IMR-90 (cell line): Measurements from ENCODE around the gene USP40. TPM values are rescaled to one million over a fixed set of nuclear protein-coding genes. Genes with fewer than 3 reads are reported as not detected.

Experiments
- ATAC-seq: fragments of 200-7000 bp; cut with Tn5 transposase; 2 replicates; pipeline ENCODE4 v1.9.1; 2020; ENCODE audit warnings: low read depth, mild to moderate bottlenecking, moderate library complexity
- BruUV-seq: library from RNA; stranded (reverse); fragments of 400-500 nt; replicated peaks from 2 replicates; lab custom pipeline; 2021; lab: Mats Ljungman, UMichigan
- CTCF ChIA-PET: fragments of 300-600 bp; formaldehyde crosslinking; extraction: SDS; loops from one replicate; lab custom pipeline; 2021; ENCODE audit warnings: antibody characterized with exemption; lab: Yijun Ruan, JAX
- POLR2A ChIA-PET: fragments of 300-600 bp; sonication (Branson Sonifier 250); formaldehyde crosslinking; loops from one replicate; lab custom pipeline; 2022; ENCODE audit warnings: antibody characterized with exemption; ENCODE audit not compliant: unreplicated experiment; lab: Charles Lee
- DNase-seq: peaks from one replicate; pipeline ENCODE4 v3.0.0; 2013
- H2AFZ ChIP-seq: replicated peaks from 2 replicates; pipeline ENCODE3; 2013; ENCODE audit warnings: low read length, mild to moderate bottlenecking; ENCODE audit not compliant: poor library complexity
- H2AK5ac ChIP-seq: 2 replicates; pipeline ENCODE4 v1.6.1; 2013; ENCODE audit warnings: low read depth, low read length, inconsistent platforms
- H2AK9ac ChIP-seq: replicated peaks from 2 replicates; pipeline ENCODE3; 2013; ENCODE audit warnings: mild to moderate bottlenecking, low read depth, low read length, moderate library complexity; ENCODE audit not compliant: poor library complexity
- H2BK120ac ChIP-seq: 2 replicates; pipeline ENCODE4 v1.6.1; 2013; ENCODE audit warnings: low read depth, low read length, inconsistent platforms
- H2BK15ac ChIP-seq: 3 replicates; pipeline ENCODE4 v1.6.1; 2013; ENCODE audit warnings: low read depth, low read length, inconsistent platforms
- H2BK20ac ChIP-seq: 2 replicates; pipeline ENCODE4 v1.6.1; 2013; ENCODE audit warnings: low read depth, mild to moderate bottlenecking, inconsistent platforms, low read length, moderate library complexity
- H2BK5ac ChIP-seq: 2 replicates; pipeline ENCODE4 v1.6.1; 2013; ENCODE audit warnings: mild to moderate bottlenecking, low read depth, low read length, inconsistent platforms; ENCODE audit not compliant: poor library complexity, severe bottlenecking
- H3K14ac ChIP-seq: replicated peaks from 2 replicates; pipeline ENCODE4 v1.6.1; 2013; ENCODE audit warnings: low read depth, low read length, inconsistent platforms
- H3K18ac ChIP-seq: 2 replicates; pipeline ENCODE4 v1.6.1; 2013; ENCODE audit warnings: low read depth, low read length, control low read depth
- H3K23ac ChIP-seq: 2 replicates; pipeline ENCODE4 v1.6.1; 2013; ENCODE audit warnings: low read depth, low read length, inconsistent platforms
- H3K27ac ChIP-seq: 2 replicates; pipeline ENCODE4 v1.5.1; 2013; ENCODE audit warnings: mild to moderate bottlenecking, control low read depth, low read length; ENCODE audit not compliant: insufficient read depth
- H3K27me3 ChIP-seq: 2 replicates; pipeline ENCODE4 v1.6.1; 2013; ENCODE audit warnings: low read length; ENCODE audit not compliant: control insufficient read depth, insufficient read depth
- H3K36me3 ChIP-seq: 2 replicates; pipeline ENCODE4 v1.6.1; 2013; ENCODE audit warnings: low read length, mixed read lengths; ENCODE audit not compliant: control insufficient read depth, insufficient read depth
- H3K4ac ChIP-seq: 2 replicates; pipeline ENCODE4 v1.6.1; 2013; ENCODE audit warnings: low read depth, low read length, inconsistent platforms
- H3K4me1 ChIP-seq: 2 replicates; pipeline ENCODE4 v1.6.1; 2013; ENCODE audit warnings: low read length, mixed read lengths; ENCODE audit not compliant: control insufficient read depth, insufficient read depth
- H3K4me2 ChIP-seq: 2 replicates; pipeline ENCODE4 v1.6.1; 2013; ENCODE audit warnings: low read depth, mild to moderate bottlenecking, control low read depth, low read length, moderate library complexity
- H3K4me3 ChIP-seq: 2 replicates; pipeline ENCODE4 v1.5.1; 2013; ENCODE audit warnings: low read depth, mild to moderate bottlenecking, control low read depth, low read length, moderate library complexity; ENCODE audit not compliant: insufficient read depth
- H3K56ac ChIP-seq: 2 replicates; pipeline ENCODE4 v1.6.1; 2013; ENCODE audit warnings: low read length, inconsistent platforms; ENCODE audit not compliant: insufficient read depth; ENCODE audit errors: extremely low read depth
- H3K79me1 ChIP-seq, 2 experiments: 2 replicates each; pipeline ENCODE4 v1.6.1; 2013; ENCODE audit warnings: low read length in 2 of 2, inconsistent platforms in 1 of 2, low read depth in 1 of 2
- H3K9ac ChIP-seq: 2 replicates; pipeline ENCODE4 v1.6.1; 2013; ENCODE audit warnings: low read depth, low read length, control low read depth
- H3K9me1 ChIP-seq: 2 replicates; pipeline ENCODE4 v1.6.1; 2013; ENCODE audit warnings: low read length, inconsistent platforms; ENCODE audit not compliant: insufficient read depth
- H3K9me3 ChIP-seq: 2 replicates; pipeline ENCODE4 v1.6.1; 2013; ENCODE audit warnings: low read length; ENCODE audit not compliant: control insufficient read depth, insufficient read depth
- H4K20me1 ChIP-seq: 2 replicates; pipeline ENCODE4 v1.6.1; 2013; ENCODE audit warnings: low read length, inconsistent platforms; ENCODE audit not compliant: insufficient read depth
- H4K5ac ChIP-seq: 2 replicates; pipeline ENCODE4 v1.6.1; 2013; ENCODE audit warnings: mild to moderate bottlenecking, low read depth, low read length, control low read depth
- H4K8ac ChIP-seq, 2 experiments: 2 replicates each; pipeline ENCODE4 v1.6.1; 2013; ENCODE audit warnings: low read depth in 2 of 2, low read length in 2 of 2, control low read depth in 1 of 2, inconsistent platforms in 1 of 2
- H4K91ac ChIP-seq: 2 replicates; pipeline ENCODE4 v1.6.1; 2013; ENCODE audit warnings: low read depth, low read length, inconsistent platforms; ENCODE audit not compliant: insufficient read depth
- BHLHE40 ChIP-seq: fragments of 150-350 bp; IDR thresholded peaks from 2 replicates; pipeline ENCODE4 v1.6.1; 2016; ENCODE audit warnings: mild to moderate bottlenecking, low read depth, low read length
- CEBPB ChIP-seq: IDR thresholded peaks from 2 replicates; pipeline ENCODE4 v1.6.1; 2012; ENCODE audit warnings: low read depth, low read length, improper control_type of control experiment
- CHD1 ChIP-seq: IDR thresholded peaks from 2 replicates; pipeline ENCODE4 v1.6.1; 2012; ENCODE audit warnings: low read depth, low read length, improper control_type of control experiment
- CTCF ChIP-seq: conservative IDR thresholded peaks from 2 replicates; pipeline ENCODE4 v1.5.1; 2012; ENCODE audit warnings: mild to moderate bottlenecking, low read depth, low read length, improper control_type of control experiment
- FOS ChIP-seq: fragments of 150-350 bp; IDR thresholded peaks from 2 replicates; pipeline ENCODE4 v1.6.1; 2016; ENCODE audit warnings: low read depth, low read length
- MAFK ChIP-seq: IDR thresholded peaks from 2 replicates; pipeline ENCODE4 v1.6.1; 2012; ENCODE audit warnings: low read depth, low read length, improper control_type of control experiment
- MAZ ChIP-seq: IDR thresholded peaks from 2 replicates; pipeline ENCODE4 v1.6.1; 2012; ENCODE audit warnings: low read depth, mild to moderate bottlenecking, low read length, improper control_type of control experiment, moderate library complexity, borderline replicate concordance
- MXI1 ChIP-seq: IDR thresholded peaks from 2 replicates; pipeline ENCODE4 v1.6.1; 2012; ENCODE audit warnings: low read depth, mild to moderate bottlenecking, low read length, moderate library complexity, borderline replicate concordance
- NFE2L2 ChIP-seq: fragments of 150-350 bp; IDR thresholded peaks from 2 replicates; pipeline ENCODE4 v1.6.1; 2016; ENCODE audit warnings: low read depth, mild to moderate bottlenecking, low read length
- POLR2A ChIP-seq: IDR thresholded peaks from 2 replicates; pipeline ENCODE4 v1.6.1; 2012; ENCODE audit warnings: mild to moderate bottlenecking, low read depth, low read length
- RAD21 ChIP-seq: IDR thresholded peaks from 2 replicates; pipeline ENCODE4 v1.6.1; 2012; ENCODE audit warnings: low read length, improper control_type of control experiment
- RCOR1 ChIP-seq: IDR thresholded peaks from 2 replicates; pipeline ENCODE4 v1.6.1; 2012; ENCODE audit warnings: mild to moderate bottlenecking, low read length, improper control_type of control experiment; ENCODE audit not compliant: insufficient replicate concordance
- RFX5 ChIP-seq: IDR thresholded peaks from 2 replicates; pipeline ENCODE4 v1.8.0; 2012; ENCODE audit warnings: low read depth, mild to moderate bottlenecking, low read length, moderate library complexity
- SMC3 ChIP-seq: fragments of 150-350 bp; IDR thresholded peaks from 2 replicates; pipeline ENCODE4 v1.6.1; 2016; ENCODE audit warnings: low read depth, mild to moderate bottlenecking, antibody characterized with exemption, low read length, moderate library complexity
- WGBS, 2 experiments: methylation state at CpG; one replicate each; pipeline versions ENCODE4 v1.1.5 to v1.1.7; 2013; ENCODE audit warnings: missing lambda C conversion rate in 2 of 2; ENCODE audit not compliant: insufficient read length in 1 of 2; ENCODE audit errors: extremely low coverage in 2 of 2; 5-methylcytosine and 5-hydroxymethylcytosine counted together
- dilution Hi-C: fragments of 300-500 bp; cut with HindIII; formaldehyde crosslinking; loops from one replicate; pipeline ENCODE4 v1.14.3; 2018; ENCODE audit warnings: low sequenced_read_pairs; ENCODE audit not compliant: unreplicated experiment
- in situ Hi-C: fragments of 300-500 bp; cut with MboI; formaldehyde crosslinking; loops from 3 replicates; pipeline ENCODE4 v1.14.3; 2019; ENCODE audit warnings: low sequenced_read_pairs, inconsistent platforms, mixed read lengths
- intact Hi-C: fragments of 100-400 bp; cut with micrococcal nuclease; formaldehyde crosslinking; loops from 2 replicates; pipeline ENCODE4 v1.10.0; 2022
- polyA plus RNA-seq, 3 experiments: library from polyadenylated mRNA; depleted of rRNA; stranded (reverse); fragments of >200 nt; gene quantifications; 2 replicates each; pipeline ENCODE4 v1.2.3, GENCODE V29; 2012; ENCODE audit warnings: low replicate concordance in 1 of 3
- total RNA-seq: library from RNA; depleted of rRNA; stranded (reverse); fragments of >200 nt; gene quantifications from 2 replicates; pipeline ENCODE4 v1.2.3, GENCODE V29; 2012
- TF ChIP-seq, protein P1 (sequence below): fragments of 150-350 bp; IDR thresholded peaks from 2 replicates; pipeline ENCODE4 v1.6.1; 2016; ENCODE audit warnings: low read depth, mild to moderate bottlenecking, low read length, moderate library complexity, borderline replicate concordance
- TF ChIP-seq, protein P2 (sequence below): fragments of 150-350 bp; IDR thresholded peaks from 2 replicates; pipeline ENCODE4 v1.6.1; 2017; ENCODE audit warnings: mild to moderate bottlenecking, antibody characterized with exemption, low read length, low read depth

The USP40 gene
- total and polyA plus RNA-seq, 2 of the 4 experiments (the other 2 are of a cell fraction): 30.1 to 30.8 TPM

- Histone ChIP-seq H3K36me3 (peaks cover 25% of the 10 kb centered on the region), H3K9ac (no peak overlapping the region), H2AK5ac (no peak overlapping the region), H3K14ac (no peak overlapping the region), H3K4me3 (no peak overlapping the region), H4K5ac (no peak overlapping the region), H3K9me1 (peaks cover 5% of the 10 kb centered on the region; the same call in 1 of the 2 replicates), H3K79me1 (no peaks in the 10 kb centered on the region; a peak in 1 of 4 replicates), H4K8ac (no peak overlapping the region), H3K4me2 (no peak overlapping the region), H2AK9ac (no peak overlapping the region), H2BK15ac (no peak overlapping the region), H3K9me3 (no peaks in the 10 kb centered on the region), H3K4ac (no peak overlapping the region), H2BK20ac (no peak overlapping the region), H3K18ac (no peak overlapping the region), H4K91ac (no peak overlapping the region), H2BK5ac (no peak overlapping the region), H2AFZ (peak overlapping the region; percentile 24), H3K4me1 (no peaks in the 10 kb centered on the region), H3K27me3 (no peaks in the 10 kb centered on the region), H3K27ac (no peak overlapping the region), H3K56ac (no peak overlapping the region), H3K23ac (no peak overlapping the region), H2BK120ac (no peak overlapping the region), H4K20me1 (no peaks in the 10 kb centered on the region)
- ATAC-seq (no peak), DNase-seq (no peak)
- no TSS peak for BruUV-seq
- in situ Hi-C loops (loop anchor here (10.0 kb wide), 1 partner anchor 156 kb away; no protein-coding TSS in a partner anchor), intact Hi-C loops (no loop called here), dilution Hi-C loops (no loop called here)
- ChIA-PET CTCF (interaction anchor here (0.5 to 0.6 kb wide), 2 partner anchors 16 to 285 kb away, joined by 3 read pairs; no protein-coding TSS in a partner anchor), POLR2A (no interaction called here)
- WGBS, 2 experiments: 94% methylated on average over 8 of the region's 9 CpGs; no CpG with 5 or more reads in 1 of the 2 experiments
- TF ChIP-seq CTCF (no peak), RFX5 (no peak), RAD21 (no peak), POLR2A (no peak), CHD1 (no peak), CEBPB (no peak), MXI1 (no peak), BHLHE40 (no peak), MAFK (no peak), NFE2L2 (no peak), FOS (no peak), MAZ (no peak), SMC3 (no peak), RCOR1 (no peak)
- TF ChIP-seq, protein P1, sequence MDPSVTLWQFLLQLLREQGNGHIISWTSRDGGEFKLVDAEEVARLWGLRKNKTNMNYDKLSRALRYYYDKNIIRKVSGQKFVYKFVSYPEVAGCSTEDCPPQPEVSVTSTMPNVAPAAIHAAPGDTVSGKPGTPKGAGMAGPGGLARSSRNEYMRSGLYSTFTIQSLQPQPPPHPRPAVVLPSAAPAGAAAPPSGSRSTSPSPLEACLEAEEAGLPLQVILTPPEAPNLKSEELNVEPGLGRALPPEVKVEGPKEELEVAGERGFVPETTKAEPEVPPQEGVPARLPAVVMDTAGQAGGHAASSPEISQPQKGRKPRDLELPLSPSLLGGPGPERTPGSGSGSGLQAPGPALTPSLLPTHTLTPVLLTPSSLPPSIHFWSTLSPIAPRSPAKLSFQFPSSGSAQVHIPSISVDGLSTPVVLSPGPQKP: no peak
- TF ChIP-seq, protein P2, sequence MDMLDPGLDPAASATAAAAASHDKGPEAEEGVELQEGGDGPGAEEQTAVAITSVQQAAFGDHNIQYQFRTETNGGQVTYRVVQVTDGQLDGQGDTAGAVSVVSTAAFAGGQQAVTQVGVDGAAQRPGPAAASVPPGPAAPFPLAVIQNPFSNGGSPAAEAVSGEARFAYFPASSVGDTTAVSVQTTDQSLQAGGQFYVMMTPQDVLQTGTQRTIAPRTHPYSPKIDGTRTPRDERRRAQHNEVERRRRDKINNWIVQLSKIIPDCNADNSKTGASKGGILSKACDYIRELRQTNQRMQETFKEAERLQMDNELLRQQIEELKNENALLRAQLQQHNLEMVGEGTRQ: no peak
Measured at GRCh38 chr2:233440714-233441113, 125.9 kb downstream of the USP40 start.
